Measurements from ENCODE around the gene CUTA. TPM values are rescaled to one million over a fixed set of nuclear protein-coding genes. Genes with fewer than 3 reads are reported as not detected.

The CUTA gene
- total RNA-seq, 6 experiments from 2014 or later, result 464 to 546 (median 536) TPM

DNA sequence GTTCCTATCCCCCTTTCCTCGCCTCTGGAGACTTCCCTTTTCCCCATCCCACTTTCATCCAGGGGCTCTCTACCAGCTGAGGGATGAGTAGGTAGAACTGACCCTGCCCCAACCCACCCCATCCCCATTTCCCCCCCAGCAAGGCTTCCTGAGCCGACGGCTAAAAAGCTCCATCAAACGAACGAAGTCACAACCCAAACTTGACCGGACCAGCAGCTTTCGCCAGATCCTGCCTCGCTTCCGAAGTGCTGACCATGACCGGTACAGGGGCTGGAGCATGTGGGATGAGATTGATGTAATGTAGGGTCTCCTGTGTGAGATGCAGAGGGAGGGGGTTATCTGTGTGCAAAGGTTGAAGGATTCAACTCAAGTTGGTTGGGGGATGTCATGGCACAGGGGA, 14.6 kb upstream of the CUTA start:
- no peak for DNase-seq
- Mint-ChIP-seq H3K4me3 (no peak overlapping the region), H3K27me3 (ENCODE audit: insufficient read depth) (peaks cover 3% of the 10 kb centered on the region; the same call in 1 of the 2 replicates), H3K27ac (peak overlapping the region; percentile 72), H3K36me3 (ENCODE audit: low read depth) (peaks cover 23% of the 10 kb centered on the region; the same call in 1 of the 2 replicates), H3K9me3 (no peaks in the 10 kb centered on the region), H3K4me1 (ENCODE audit: low read depth) (peaks cover 55% of the 10 kb centered on the region)
- TF ChIP-seq, protein P1, sequence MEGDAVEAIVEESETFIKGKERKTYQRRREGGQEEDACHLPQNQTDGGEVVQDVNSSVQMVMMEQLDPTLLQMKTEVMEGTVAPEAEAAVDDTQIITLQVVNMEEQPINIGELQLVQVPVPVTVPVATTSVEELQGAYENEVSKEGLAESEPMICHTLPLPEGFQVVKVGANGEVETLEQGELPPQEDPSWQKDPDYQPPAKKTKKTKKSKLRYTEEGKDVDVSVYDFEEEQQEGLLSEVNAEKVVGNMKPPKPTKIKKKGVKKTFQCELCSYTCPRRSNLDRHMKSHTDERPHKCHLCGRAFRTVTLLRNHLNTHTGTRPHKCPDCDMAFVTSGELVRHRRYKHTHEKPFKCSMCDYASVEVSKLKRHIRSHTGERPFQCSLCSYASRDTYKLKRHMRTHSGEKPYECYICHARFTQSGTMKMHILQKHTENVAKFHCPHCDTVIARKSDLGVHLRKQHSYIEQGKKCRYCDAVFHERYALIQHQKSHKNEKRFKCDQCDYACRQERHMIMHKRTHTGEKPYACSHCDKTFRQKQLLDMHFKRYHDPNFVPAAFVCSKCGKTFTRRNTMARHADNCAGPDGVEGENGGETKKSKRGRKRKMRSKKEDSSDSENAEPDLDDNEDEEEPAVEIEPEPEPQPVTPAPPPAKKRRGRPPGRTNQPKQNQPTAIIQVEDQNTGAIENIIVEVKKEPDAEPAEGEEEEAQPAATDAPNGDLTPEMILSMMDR (IDR thresholded peaks at IDR 0.05), result no peak

DNA sequence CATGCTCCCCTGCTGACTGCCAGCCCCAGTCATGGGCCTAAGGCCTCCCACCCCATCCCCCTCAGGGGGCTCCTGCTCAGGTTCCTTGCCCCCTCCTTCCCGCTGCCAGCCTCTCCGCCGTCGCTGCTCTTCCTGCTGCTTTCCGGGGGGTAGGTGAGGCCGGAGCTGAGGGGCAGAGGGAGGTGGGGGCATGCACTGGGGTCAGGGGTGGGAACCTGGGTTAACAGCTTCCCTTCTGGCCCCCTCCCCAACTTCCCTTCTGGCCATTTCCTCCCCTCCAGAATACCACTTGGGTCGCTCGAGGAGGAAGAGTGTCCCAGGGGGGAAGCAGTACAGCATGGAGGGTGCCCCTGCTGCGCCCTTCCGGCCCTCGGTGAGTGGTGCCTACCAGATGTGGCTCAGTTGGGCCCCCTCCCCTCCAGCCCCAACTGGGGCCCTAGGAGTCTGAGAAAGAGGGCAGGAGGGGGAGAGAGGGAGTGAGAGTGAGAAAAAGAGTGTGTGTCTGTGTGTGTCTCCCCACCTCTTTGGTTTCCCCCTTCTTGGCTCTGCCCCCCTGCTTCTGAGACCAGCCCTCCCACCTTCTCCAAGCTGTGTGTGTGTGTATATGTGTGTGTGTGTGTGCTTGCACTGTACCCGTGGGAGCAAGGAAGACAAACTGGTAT, 14.1 kb upstream of the CUTA start:
- TF ChIP-seq, protein P1 (IDR thresholded peaks at IDR 0.05), result no peak
- DNase-seq, result no peak
- Mint-ChIP-seq H3K4me3 (no peak overlapping the region), H3K4me1 (ENCODE audit: low read depth) (peaks cover 61% of the 10 kb centered on the region), H3K9me3 (no peaks in the 10 kb centered on the region), H3K27ac (peak overlapping the region; percentile 72), H3K36me3 (ENCODE audit: low read depth) (peaks cover 18% of the 10 kb centered on the region; the same call in 1 of the 2 replicates), H3K27me3 (ENCODE audit: insufficient read depth) (peaks cover 3% of the 10 kb centered on the region; the same call in 1 of the 2 replicates)

DNA sequence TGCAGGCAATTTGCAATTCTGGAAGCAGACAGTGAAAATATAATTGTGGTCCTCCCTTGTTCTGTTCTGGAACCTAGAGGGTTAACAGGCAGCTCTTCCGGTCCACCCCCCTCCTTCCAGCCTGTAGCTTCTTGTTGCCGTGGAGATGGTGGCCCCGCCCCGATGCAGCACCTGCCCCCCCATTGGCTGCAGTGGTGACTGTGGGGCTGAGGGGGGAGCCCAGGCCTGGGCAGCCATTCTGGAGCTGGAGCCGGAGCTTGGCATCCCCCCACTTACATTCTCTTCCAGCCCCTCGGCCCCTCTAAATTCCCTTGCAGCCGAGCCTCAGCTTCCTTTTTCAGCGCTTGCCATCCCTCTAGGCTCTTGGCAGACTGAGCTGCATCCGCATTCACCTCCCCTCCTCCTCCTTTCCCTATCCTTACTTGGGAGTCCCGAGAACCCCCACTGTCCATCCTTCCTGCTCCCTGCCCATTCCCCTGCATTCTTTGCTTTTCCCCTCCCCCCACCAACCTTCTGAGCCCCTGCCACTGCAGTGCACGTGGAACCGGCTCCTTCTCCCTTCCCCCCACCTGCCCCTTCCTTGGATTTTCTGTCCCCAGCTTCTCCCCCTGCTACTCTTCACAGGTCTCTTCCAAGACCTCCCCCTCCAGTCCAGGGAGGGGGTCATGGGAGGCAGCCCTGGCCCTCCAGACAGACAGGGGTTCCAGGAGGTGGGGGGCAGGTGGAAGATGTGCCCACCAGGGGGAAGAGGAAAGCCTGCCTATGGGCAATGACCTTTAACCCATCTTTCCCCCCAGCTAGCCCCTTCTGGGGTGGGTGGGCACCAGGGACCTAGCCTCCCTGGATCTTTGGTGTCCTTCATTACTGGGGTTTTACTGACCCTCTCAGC, 13.3 kb upstream of the CUTA start:
- H3K4me3 Mint-ChIP-seq, result peak overlapping the region; percentile 62
- peaks cover 68% of the 10 kb centered on the region for H3K4me1 Mint-ChIP-seq (ENCODE audit: low read depth)
- H3K9me3 Mint-ChIP-seq, result no peaks in the 10 kb centered on the region
- peak; percentile 63 for DNase-seq
- H3K27ac Mint-ChIP-seq, result peak overlapping the region; percentile 51
- H3K27me3 Mint-ChIP-seq (ENCODE audit: insufficient read depth), result peaks cover 3% of the 10 kb centered on the region; the same call in 1 of the 2 replicates
- H3K36me3 Mint-ChIP-seq (ENCODE audit: low read depth), result peaks cover 10% of the 10 kb centered on the region; the same call in 1 of the 2 replicates
- TF ChIP-seq, protein P1 (IDR thresholded peaks at IDR 0.05), result no peak

DNA sequence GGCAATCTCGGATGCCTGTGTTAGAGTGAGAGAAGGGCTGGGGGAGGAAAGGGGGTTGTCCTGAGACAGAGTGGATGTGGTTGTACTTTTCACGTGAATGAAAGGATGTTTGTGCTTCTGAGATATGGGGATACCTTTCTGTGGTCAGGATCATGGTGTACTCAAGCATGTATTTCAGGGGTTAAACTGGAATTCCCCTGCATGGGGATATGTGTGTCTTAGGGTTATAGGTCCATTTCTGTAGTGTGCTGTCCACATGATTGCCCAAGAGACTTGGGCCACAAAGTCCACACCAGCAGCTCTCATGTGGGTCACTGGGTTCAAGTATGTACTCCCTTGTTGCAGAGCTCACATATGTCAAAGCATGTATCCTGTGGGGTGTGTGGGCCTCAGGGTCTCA, 12.4 kb upstream of the CUTA start:
- H3K36me3 Mint-ChIP-seq (ENCODE audit: low read depth), result peaks cover 8% of the 10 kb centered on the region; the same call in 1 of the 2 replicates
- H3K27ac Mint-ChIP-seq, result peak overlapping the region; percentile 51
- TF ChIP-seq, protein P1 (IDR thresholded peaks at IDR 0.05), result no peak
- no peak for DNase-seq
- H3K4me1 Mint-ChIP-seq (ENCODE audit: low read depth), result peaks cover 73% of the 10 kb centered on the region
- H3K27me3 Mint-ChIP-seq (ENCODE audit: insufficient read depth), result peaks cover 3% of the 10 kb centered on the region; the same call in 1 of the 2 replicates
- H3K9me3 Mint-ChIP-seq, result no peaks in the 10 kb centered on the region
- H3K4me3 Mint-ChIP-seq, result no peak overlapping the region

DNA sequence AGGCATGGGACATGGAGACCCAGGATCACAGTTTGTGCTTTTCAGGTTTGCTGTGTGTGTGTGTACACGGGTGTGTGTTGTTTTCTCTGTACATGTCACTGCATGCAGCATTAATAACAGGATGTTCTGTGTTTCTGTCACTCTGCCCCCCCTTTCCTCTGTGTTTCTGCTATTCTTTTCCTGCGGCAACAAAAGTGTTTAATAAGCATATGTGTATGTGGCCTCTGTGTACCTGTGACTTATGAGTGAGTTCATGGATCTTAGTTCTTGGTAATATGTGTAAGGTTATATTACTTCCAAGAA, 11.8 kb upstream of the CUTA start:
- Mint-ChIP-seq H3K27me3 (ENCODE audit: insufficient read depth) (peaks cover 3% of the 10 kb centered on the region; the same call in 1 of the 2 replicates), H3K27ac (peak overlapping the region; percentile 89; the same call in 1 of the 2 replicates), H3K9me3 (no peaks in the 10 kb centered on the region), H3K4me3 (no peak overlapping the region), H3K36me3 (ENCODE audit: low read depth) (peaks cover 8% of the 10 kb centered on the region; the same call in 1 of the 2 replicates), H3K4me1 (ENCODE audit: low read depth) (peaks cover 79% of the 10 kb centered on the region)
- DNase-seq, result no peak
- TF ChIP-seq, protein P1 (IDR thresholded peaks at IDR 0.05), result no peak
